SH-SY5Y (cell line): ENCODE data around the gene SIDT2.

Source experiments
- GATA2 ChIP-seq: IDR thresholded peaks from 2 replicates; pipeline ENCODE4 v1.6.1; 2011; ENCODE audit warnings: mild to moderate bottlenecking, low read depth, low read length
- GATA3 ChIP-seq: IDR thresholded peaks from 2 replicates; pipeline ENCODE4 v1.6.1; 2011; ENCODE audit warnings: low read depth, mild to moderate bottlenecking, low read length, moderate library complexity

The SIDT2 gene

DNA sequence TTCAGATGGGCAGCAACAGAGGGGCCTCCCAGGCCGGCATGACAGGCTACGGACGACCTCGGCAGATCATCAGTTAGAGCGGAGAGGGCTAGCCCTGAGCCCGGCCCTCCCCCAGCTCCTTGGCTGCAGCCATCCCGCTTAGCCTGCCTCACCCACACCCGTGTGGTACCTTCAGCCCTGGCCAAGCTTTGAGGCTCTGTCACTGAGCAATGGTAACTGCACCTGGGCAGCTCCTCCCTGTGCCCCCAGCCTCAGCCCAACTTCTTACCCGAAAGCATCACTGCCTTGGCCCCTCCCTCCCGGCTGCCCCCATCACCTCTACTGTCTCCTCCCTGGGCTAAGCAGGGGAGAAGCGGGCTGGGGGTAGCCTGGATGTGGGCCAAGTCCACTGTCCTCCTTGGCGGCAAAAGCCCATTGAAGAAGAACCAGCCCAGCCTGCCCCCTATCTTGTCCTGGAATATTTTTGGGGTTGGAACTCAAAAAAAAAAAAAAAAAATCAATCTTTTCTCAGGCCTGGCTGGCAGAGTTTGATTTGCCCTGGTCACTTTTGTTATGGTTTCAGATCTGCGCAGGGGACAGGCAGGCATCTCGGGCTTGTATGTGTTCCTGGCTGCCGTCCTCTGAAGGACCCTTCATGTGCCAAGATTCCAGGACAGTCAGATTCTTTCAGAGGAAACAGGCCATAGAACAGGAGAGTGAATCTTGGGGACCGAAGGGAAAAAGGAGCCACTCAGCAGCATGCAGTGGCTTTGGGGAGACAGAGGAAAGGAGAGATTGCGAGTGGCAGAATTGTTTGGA lies 25.9 kb downstream of the SIDT2 start:
- TF ChIP-seq GATA3: no peak
- no peak for TF ChIP-seq GATA2

DNA sequence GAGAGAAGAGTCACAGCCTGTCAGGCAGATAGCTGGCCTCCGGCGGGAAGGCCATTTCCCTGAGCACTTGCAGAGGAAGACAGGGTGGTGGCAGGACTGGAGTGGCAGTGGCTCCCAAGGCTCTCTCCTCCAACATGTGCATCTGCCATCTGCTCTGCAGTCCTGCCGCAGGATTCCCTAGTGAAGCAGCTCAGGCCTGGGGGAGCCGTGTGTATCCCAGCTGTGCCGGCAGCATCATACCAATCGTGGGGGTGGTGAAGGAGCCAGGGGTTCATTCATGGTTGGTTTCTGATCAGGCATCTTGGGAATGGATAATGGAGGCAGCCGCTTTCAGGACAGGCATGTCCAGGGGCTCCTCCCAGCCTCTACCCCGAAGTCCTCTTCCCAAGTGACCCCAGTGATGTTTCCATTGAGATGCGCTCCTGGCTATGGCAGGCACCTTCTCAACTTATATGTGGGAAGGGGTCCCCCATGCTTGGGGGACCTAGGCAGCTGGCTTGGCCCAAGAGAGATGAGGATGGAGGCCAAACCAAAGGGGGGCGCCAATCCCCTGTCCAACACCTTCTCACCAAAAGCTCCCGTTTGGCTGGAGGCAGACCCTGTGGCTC lies 26.8 kb downstream of the SIDT2 start:
- TF ChIP-seq GATA3 (no peak), GATA2 (no peak)

DNA sequence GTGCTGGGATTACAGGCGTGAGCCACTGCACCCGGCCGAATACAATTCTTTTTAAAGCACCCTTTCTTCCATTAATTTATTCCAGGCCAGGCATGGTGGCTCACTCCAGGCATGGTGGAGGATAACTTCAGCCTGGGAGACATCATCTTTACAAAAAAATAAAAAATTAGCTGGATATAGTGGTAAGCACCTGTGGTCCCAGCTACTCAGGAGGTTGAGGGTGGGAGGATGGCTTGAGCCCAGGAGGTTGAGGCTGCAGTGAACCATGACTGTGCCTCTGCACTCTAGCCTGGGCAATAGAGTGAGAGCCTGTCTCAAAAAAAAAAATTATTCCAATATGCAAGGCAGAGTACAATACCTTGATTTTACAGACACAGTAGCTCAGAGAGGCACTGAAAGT lies 32.1 kb downstream of the SIDT2 start:
- TF ChIP-seq GATA2: no peak
- no peak for TF ChIP-seq GATA3

GRCh38 chr11:117212697-117213355 lies 34.3 kb downstream of the SIDT2 start:
- TF ChIP-seq GATA2 (no peak), GATA3 (no peak)

GRCh38 chr11:117214404-117215110 lies 36.0 kb downstream of the SIDT2 start:
- TF ChIP-seq GATA2 (no peak), GATA3 (no peak)

DNA sequence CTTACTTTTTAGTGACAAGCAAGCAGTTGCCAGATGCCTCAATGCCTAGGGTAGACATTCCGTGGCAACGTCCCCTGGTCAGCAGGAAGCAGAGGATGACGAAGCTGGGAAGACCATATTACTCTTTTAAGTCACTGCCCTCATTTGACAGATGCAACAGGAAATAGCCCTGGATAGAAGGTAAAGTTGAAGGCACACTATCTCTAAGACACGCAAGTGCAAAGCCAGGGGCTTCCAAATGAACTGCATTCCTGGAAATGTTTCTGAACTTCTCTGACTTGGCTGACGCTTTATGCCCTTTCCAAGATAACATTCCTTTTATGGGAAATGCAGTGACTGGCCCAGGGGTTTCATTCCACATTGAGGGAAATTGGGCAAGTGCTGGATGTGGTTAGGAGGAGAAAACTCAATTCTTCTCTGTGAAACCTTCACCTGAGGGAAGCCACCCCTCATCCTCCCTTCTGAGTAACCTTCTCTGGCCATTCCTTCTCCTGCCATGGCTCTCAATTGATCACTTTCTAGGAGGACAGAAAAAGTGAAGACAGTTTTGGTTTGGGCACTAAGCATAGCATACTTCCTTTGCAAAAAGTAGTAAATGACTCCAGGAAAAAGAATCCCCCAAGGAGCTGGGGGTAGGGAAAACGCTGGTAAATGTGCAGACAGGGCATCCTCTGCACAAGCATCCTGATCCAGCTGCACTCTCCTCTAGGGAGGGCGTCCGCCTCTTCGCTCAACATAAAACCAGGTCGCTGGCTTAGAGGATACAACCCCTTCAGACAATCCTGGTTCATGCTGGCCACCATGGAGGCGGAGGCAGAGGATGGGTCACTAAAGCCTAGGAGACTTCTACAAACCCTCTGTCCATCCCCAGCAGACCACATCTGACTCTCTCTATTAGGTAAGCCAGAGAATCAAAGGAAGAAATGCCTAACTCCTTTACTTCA lies 38.9 kb downstream of the SIDT2 start:
- no peak for TF ChIP-seq GATA3

DNA sequence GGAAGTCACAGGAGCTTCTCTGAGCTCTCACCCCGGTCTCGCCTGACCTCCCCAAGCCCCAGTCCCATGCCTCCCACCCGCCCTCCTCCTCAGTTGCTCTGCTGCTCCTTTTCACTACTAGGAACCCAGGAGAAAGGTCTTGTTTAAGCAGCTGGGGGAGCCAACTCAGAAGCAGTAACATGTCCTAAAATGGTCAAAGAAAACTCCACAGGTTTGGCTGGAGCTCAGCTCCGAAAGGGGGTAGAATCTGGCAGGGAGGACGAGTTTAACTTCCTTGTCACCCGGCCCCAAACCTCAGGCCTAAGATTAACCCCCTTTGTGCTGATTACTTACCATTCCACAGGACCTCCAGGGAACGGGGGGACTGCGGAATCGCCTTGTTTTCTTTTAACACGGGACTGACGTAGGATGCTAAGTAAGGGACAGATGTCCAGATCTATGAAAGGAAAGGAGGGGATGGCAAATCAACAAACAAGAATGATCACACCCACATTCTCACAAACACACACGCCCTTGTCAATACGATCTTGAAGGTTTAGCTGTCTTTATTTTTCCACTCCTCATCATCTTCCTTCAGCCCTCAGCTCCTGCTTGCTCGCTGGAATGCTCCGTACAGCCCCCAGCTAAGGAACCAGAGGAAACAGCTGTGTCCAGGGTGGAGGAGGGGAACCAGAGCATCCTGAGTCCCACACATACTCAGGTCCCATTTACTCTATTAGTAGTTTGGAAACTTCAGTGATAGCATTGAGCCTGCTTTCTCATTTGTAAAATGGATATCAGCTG lies 39.8 kb downstream of the SIDT2 start:
- TF ChIP-seq GATA3 (no peak), GATA2 (no peak)

GRCh38 chr11:117219001-117219400 lies 40.5 kb downstream of the SIDT2 start:
- TF ChIP-seq GATA3: no peak
- TF ChIP-seq GATA2: no peak

- no peak for TF ChIP-seq GATA3
- no peak for TF ChIP-seq GATA2
Observed at GRCh38 chr11:117219455-117219854, 40.9 kb downstream of the SIDT2 start.

- no peak for TF ChIP-seq GATA2
- no peak for TF ChIP-seq GATA3
Observed at GRCh38 chr11:117219995-117220394, 41.5 kb downstream of the SIDT2 start.

DNA sequence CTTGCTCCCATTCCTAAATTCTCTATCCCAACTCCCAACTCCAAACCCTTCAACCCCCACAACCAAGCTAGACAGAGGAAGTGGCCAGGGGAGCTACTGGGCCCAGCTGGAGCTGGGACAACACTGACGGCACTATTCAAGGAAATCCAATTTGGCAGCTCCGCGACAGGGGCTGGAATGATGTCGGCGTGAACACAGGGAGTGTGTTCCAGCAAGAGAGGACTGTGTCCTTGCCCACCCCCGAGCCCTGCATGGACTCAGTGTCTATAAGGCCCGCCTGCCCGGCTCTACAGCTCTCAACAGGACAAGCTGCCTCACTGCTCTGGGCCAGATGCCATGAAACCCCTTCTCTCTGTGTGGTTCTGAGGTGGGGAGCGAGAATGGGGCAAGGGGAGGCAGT lies 42.0 kb downstream of the SIDT2 start:
- TF ChIP-seq GATA3 (no peak), GATA2 (no peak)

DNA sequence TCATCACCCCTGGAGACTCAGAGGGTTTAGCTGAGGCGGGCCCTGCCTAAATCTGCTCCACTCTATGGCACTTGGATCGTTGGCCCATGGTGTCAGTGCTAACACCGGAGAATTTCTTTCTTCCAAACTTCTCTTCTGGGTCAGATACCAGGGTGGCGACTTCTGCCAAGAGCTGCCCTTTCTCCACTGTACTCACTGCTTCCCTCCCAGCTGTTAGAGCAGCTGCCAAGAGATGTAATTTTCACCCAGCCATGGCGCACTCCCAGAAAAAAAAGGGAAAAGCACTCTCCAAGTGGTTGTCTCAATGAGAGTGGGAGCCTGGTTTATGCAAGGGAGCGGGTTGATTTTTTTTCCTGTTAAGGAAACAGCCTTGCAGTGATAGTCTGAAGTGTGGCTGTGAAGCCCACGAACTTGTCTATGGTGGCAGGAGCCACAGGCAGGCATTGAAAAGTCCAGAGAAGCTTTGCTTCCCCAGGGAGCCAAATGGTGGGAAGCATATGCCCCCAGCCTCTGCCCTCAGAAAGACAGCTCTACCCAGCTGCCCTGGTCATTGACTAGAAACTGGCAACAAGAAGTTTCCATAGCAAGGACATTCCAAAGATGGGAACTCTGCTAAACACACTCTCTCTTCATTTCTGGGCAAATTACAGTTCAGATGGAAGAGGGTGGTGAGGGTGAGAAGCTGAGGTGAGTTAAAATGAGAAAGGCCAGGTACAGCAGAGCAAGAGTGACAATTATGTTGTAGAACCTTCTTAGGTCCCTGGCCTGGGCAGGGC lies 42.6 kb downstream of the SIDT2 start:
- TF ChIP-seq GATA3: no peak
- TF ChIP-seq GATA2: no peak

DNA sequence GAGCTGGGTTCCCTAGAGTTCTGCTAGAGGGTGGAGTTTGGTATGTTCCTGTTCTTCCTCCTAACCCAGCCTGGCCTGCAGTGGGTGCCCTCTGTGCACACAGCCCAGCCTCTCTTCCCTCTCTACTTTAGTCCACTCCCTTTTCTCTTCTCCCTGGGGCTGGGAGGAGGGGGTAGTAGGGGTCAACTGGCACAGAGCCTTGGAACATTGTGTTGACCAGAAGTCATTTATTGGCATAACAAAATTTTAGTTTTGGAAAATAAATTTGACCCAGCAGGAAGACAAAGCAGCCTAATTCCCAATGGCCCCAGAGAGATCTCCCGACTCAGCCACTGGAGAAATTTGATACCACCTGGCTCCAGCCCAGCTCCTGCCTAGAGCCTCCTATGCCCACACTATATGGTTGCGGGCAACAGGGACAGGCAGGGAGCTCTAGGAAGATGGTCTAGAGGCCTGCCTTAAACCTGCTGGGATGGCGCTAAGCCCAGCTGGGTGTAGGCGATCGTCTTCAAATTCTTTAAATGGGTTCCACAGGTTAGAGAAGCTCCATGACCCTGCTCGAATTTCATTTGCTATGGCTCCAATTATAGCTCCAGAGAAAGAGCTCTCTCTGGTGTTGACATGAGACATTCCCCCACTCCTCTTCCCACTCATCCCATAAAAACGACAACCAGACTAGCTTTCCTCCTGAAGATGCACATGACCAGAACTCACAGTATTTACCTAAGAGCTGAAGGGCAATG lies 43.4 kb downstream of the SIDT2 start:
- TF ChIP-seq GATA3: no peak
- TF ChIP-seq GATA2: no peak
